IMR-90 (cell line): Measurements from ENCODE around the gene FCHO1. TPM values are rescaled to one million over a fixed set of nuclear protein-coding genes. Genes with fewer than 3 reads are reported as not detected.

Experiments
- ATAC-seq: fragments of 200-7000 bp; cut with Tn5 transposase; 2 replicates; pipeline ENCODE4 v1.9.1; 2020; ENCODE audit warnings: low read depth, mild to moderate bottlenecking, moderate library complexity
- BruUV-seq: library from RNA; stranded (reverse); fragments of 400-500 nt; replicated peaks from 2 replicates; lab custom pipeline; 2021; lab: Mats Ljungman, UMichigan
- CTCF ChIA-PET: fragments of 300-600 bp; formaldehyde crosslinking; extraction: SDS; loops from one replicate; lab custom pipeline; 2021; ENCODE audit warnings: antibody characterized with exemption; lab: Yijun Ruan, JAX
- POLR2A ChIA-PET: fragments of 300-600 bp; sonication (Branson Sonifier 250); formaldehyde crosslinking; loops from one replicate; lab custom pipeline; 2022; ENCODE audit warnings: antibody characterized with exemption; ENCODE audit not compliant: unreplicated experiment; lab: Charles Lee
- DNase-seq: peaks from one replicate; pipeline ENCODE4 v3.0.0; 2013
- H2AFZ ChIP-seq: replicated peaks from 2 replicates; pipeline ENCODE3; 2013; ENCODE audit warnings: low read length, mild to moderate bottlenecking; ENCODE audit not compliant: poor library complexity
- H2AK5ac ChIP-seq: 2 replicates; pipeline ENCODE4 v1.6.1; 2013; ENCODE audit warnings: low read depth, low read length, inconsistent platforms
- H2AK9ac ChIP-seq: replicated peaks from 2 replicates; pipeline ENCODE3; 2013; ENCODE audit warnings: mild to moderate bottlenecking, low read depth, low read length, moderate library complexity; ENCODE audit not compliant: poor library complexity
- H2BK120ac ChIP-seq: 2 replicates; pipeline ENCODE4 v1.6.1; 2013; ENCODE audit warnings: low read depth, low read length, inconsistent platforms
- H2BK15ac ChIP-seq: 3 replicates; pipeline ENCODE4 v1.6.1; 2013; ENCODE audit warnings: low read depth, low read length, inconsistent platforms
- H2BK20ac ChIP-seq: 2 replicates; pipeline ENCODE4 v1.6.1; 2013; ENCODE audit warnings: low read depth, mild to moderate bottlenecking, inconsistent platforms, low read length, moderate library complexity
- H2BK5ac ChIP-seq: 2 replicates; pipeline ENCODE4 v1.6.1; 2013; ENCODE audit warnings: mild to moderate bottlenecking, low read depth, low read length, inconsistent platforms; ENCODE audit not compliant: poor library complexity, severe bottlenecking
- H3K14ac ChIP-seq: replicated peaks from 2 replicates; pipeline ENCODE4 v1.6.1; 2013; ENCODE audit warnings: low read depth, low read length, inconsistent platforms
- H3K18ac ChIP-seq: 2 replicates; pipeline ENCODE4 v1.6.1; 2013; ENCODE audit warnings: low read depth, low read length, control low read depth
- H3K23ac ChIP-seq: 2 replicates; pipeline ENCODE4 v1.6.1; 2013; ENCODE audit warnings: low read depth, low read length, inconsistent platforms
- H3K27ac ChIP-seq: 2 replicates; pipeline ENCODE4 v1.5.1; 2013; ENCODE audit warnings: mild to moderate bottlenecking, control low read depth, low read length; ENCODE audit not compliant: insufficient read depth
- H3K27me3 ChIP-seq: 2 replicates; pipeline ENCODE4 v1.6.1; 2013; ENCODE audit warnings: low read length; ENCODE audit not compliant: control insufficient read depth, insufficient read depth
- H3K36me3 ChIP-seq: 2 replicates; pipeline ENCODE4 v1.6.1; 2013; ENCODE audit warnings: low read length, mixed read lengths; ENCODE audit not compliant: control insufficient read depth, insufficient read depth
- H3K4ac ChIP-seq: 2 replicates; pipeline ENCODE4 v1.6.1; 2013; ENCODE audit warnings: low read depth, low read length, inconsistent platforms
- H3K4me1 ChIP-seq: 2 replicates; pipeline ENCODE4 v1.6.1; 2013; ENCODE audit warnings: low read length, mixed read lengths; ENCODE audit not compliant: control insufficient read depth, insufficient read depth
- H3K4me2 ChIP-seq: 2 replicates; pipeline ENCODE4 v1.6.1; 2013; ENCODE audit warnings: low read depth, mild to moderate bottlenecking, control low read depth, low read length, moderate library complexity
- H3K4me3 ChIP-seq: 2 replicates; pipeline ENCODE4 v1.5.1; 2013; ENCODE audit warnings: low read depth, mild to moderate bottlenecking, control low read depth, low read length, moderate library complexity; ENCODE audit not compliant: insufficient read depth
- H3K56ac ChIP-seq: 2 replicates; pipeline ENCODE4 v1.6.1; 2013; ENCODE audit warnings: low read length, inconsistent platforms; ENCODE audit not compliant: insufficient read depth; ENCODE audit errors: extremely low read depth
- H3K79me1 ChIP-seq, 2 experiments: 2 replicates each; pipeline ENCODE4 v1.6.1; 2013; ENCODE audit warnings: low read length in 2 of 2, inconsistent platforms in 1 of 2, low read depth in 1 of 2
- H3K9ac ChIP-seq: 2 replicates; pipeline ENCODE4 v1.6.1; 2013; ENCODE audit warnings: low read depth, low read length, control low read depth
- H3K9me1 ChIP-seq: 2 replicates; pipeline ENCODE4 v1.6.1; 2013; ENCODE audit warnings: low read length, inconsistent platforms; ENCODE audit not compliant: insufficient read depth
- H3K9me3 ChIP-seq: 2 replicates; pipeline ENCODE4 v1.6.1; 2013; ENCODE audit warnings: low read length; ENCODE audit not compliant: control insufficient read depth, insufficient read depth
- H4K20me1 ChIP-seq: 2 replicates; pipeline ENCODE4 v1.6.1; 2013; ENCODE audit warnings: low read length, inconsistent platforms; ENCODE audit not compliant: insufficient read depth
- H4K5ac ChIP-seq: 2 replicates; pipeline ENCODE4 v1.6.1; 2013; ENCODE audit warnings: mild to moderate bottlenecking, low read depth, low read length, control low read depth
- H4K8ac ChIP-seq, 2 experiments: 2 replicates each; pipeline ENCODE4 v1.6.1; 2013; ENCODE audit warnings: low read depth in 2 of 2, low read length in 2 of 2, control low read depth in 1 of 2, inconsistent platforms in 1 of 2
- H4K91ac ChIP-seq: 2 replicates; pipeline ENCODE4 v1.6.1; 2013; ENCODE audit warnings: low read depth, low read length, inconsistent platforms; ENCODE audit not compliant: insufficient read depth
- CEBPB ChIP-seq: IDR thresholded peaks from 2 replicates; pipeline ENCODE4 v1.6.1; 2012; ENCODE audit warnings: low read depth, low read length, improper control_type of control experiment
- CHD1 ChIP-seq: IDR thresholded peaks from 2 replicates; pipeline ENCODE4 v1.6.1; 2012; ENCODE audit warnings: low read depth, low read length, improper control_type of control experiment
- RFX5 ChIP-seq: IDR thresholded peaks from 2 replicates; pipeline ENCODE4 v1.8.0; 2012; ENCODE audit warnings: low read depth, mild to moderate bottlenecking, low read length, moderate library complexity
- WGBS, 2 experiments: methylation state at CpG; one replicate each; pipeline versions ENCODE4 v1.1.5 to v1.1.7; 2013; ENCODE audit warnings: missing lambda C conversion rate in 2 of 2; ENCODE audit not compliant: insufficient read length in 1 of 2; ENCODE audit errors: extremely low coverage in 2 of 2; 5-methylcytosine and 5-hydroxymethylcytosine counted together
- dilution Hi-C: fragments of 300-500 bp; cut with HindIII; formaldehyde crosslinking; loops from one replicate; pipeline ENCODE4 v1.14.3; 2018; ENCODE audit warnings: low sequenced_read_pairs; ENCODE audit not compliant: unreplicated experiment
- in situ Hi-C: fragments of 300-500 bp; cut with MboI; formaldehyde crosslinking; loops from 3 replicates; pipeline ENCODE4 v1.14.3; 2019; ENCODE audit warnings: low sequenced_read_pairs, inconsistent platforms, mixed read lengths
- intact Hi-C: fragments of 100-400 bp; cut with micrococcal nuclease; formaldehyde crosslinking; loops from 2 replicates; pipeline ENCODE4 v1.10.0; 2022
- polyA plus RNA-seq, 3 experiments: library from polyadenylated mRNA; depleted of rRNA; stranded (reverse); fragments of >200 nt; gene quantifications; 2 replicates each; pipeline ENCODE4 v1.2.3, GENCODE V29; 2012; ENCODE audit warnings: low replicate concordance in 1 of 3
- total RNA-seq: library from RNA; depleted of rRNA; stranded (reverse); fragments of >200 nt; gene quantifications from 2 replicates; pipeline ENCODE4 v1.2.3, GENCODE V29; 2012

Gene FCHO1
- total and polyA plus RNA-seq, 2 of the 4 experiments (the other 2 are of a cell fraction): 0.18 to 1.0 TPM

DNA sequence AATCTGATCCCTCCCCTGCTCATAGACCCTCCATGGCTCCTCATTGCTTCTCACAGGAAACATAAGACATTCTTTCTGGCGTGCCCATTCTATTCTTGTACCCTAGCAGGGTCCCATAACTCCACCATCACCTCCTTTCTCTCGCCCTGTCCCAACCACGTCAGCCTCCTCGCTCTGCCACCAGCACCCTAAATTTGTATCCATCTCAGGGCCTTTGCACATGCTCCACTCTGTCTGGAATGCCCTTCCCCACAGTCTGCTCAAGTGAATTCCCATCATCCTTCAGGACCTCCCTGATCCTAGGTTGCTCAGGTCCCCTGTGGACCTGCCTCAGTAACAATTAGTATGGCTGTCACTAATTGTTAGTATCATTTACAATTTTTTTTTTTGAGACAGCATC, 54.1 kb downstream of the FCHO1 start:
- Histone ChIP-seq H2AK5ac (no peak overlapping the region), H3K4me2 (no peak overlapping the region), H4K5ac (no peak overlapping the region), H2BK20ac (no peak overlapping the region), H3K36me3 (no peaks in the 10 kb centered on the region), H3K9me3 (0 out of 2 replicates have a peak, but pooled peaks cover 2% of the 10 kb centered on the region), H4K91ac (no peak overlapping the region), H3K4me1 (no peaks in the 10 kb centered on the region), H2AK9ac (no peak overlapping the region), H3K4me3 (no peak overlapping the region), H3K23ac (no peak overlapping the region), H3K9me1 (no peaks in the 10 kb centered on the region), H3K18ac (no peak overlapping the region), H4K20me1 (no peaks in the 10 kb centered on the region), H3K27me3 (peaks cover 28% of the 10 kb centered on the region), H2BK5ac (no peak overlapping the region), H3K79me1 (no peaks in the 10 kb centered on the region), H4K8ac (no peak overlapping the region), H3K14ac (no peak overlapping the region), H2BK15ac (no peak overlapping the region), H3K27ac (no peak overlapping the region), H2BK120ac (no peak overlapping the region), H3K56ac (no peak overlapping the region), H3K9ac (no peak overlapping the region), H2AFZ (no peak overlapping the region), H3K4ac (no peak overlapping the region)
- no peak for DNase-seq
- in situ Hi-C loops: no loop called here
- BruUV-seq: no TSS peak
- TF ChIP-seq CEBPB (no peak), RFX5 (no peak), CHD1 (no peak)
- ATAC-seq: no peak
- ChIA-PET POLR2A (no interaction called here), CTCF (no interaction called here)
- intact Hi-C loops: no loop called here
- 30% methylated on average over 4 of the region's 4 CpGs; no CpG with 5 or more reads in 1 of the 2 experiments for WGBS, 2 experiments
- dilution Hi-C loops: no loop called here
